HG02981 (cell line): ENCODE measurements around the gene FAM171A1.

ENCODE experiments used
- ATAC-seq: cut with Tn5 transposase; IDR thresholded peaks from one replicate; pipeline ENCODE4 v1.9.1; 2021; ENCODE audit warnings: mild to moderate bottlenecking, moderate library complexity; ENCODE audit not compliant: unreplicated experiment

The FAM171A1 gene

DNA sequence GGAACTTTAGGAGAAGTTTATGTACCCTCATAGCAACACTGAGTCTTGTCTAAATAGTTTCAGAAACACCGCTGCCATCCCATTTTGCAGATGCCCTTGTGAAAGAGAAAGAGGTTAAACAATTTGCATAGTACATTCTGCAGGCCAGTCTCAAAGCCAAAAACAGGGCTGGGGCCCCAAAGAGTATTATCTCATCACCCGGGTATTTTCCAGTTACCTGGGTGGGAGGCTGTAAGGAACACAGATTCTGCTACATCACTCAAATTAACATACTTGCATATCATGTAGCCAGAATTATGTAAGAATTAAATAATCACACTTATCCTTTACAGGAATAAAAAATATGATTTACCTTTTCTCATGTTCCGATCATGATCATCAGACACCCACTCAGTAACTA lies 3.1 kb upstream of the FAM171A1 start:
- ATAC-seq: no peak

DNA sequence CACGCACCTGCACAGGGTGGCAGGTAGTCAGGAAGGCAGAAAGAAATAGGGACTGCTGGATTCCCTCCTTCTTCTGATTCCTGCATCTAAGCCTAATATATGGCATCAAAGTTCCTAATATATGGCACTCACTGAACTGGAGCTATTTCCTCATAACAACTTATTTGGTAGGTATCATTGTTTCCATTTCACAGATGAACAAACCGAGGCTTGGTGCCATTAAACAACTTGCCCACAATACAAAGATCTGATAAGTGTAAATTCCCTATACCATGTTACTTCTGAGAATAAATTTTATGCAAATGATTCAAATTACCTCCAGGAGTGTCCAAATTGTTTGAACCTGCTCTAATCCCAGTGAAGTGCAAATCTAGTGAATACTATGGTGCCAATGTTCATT lies 2.1 kb upstream of the FAM171A1 start:
- ATAC-seq: no peak

DNA sequence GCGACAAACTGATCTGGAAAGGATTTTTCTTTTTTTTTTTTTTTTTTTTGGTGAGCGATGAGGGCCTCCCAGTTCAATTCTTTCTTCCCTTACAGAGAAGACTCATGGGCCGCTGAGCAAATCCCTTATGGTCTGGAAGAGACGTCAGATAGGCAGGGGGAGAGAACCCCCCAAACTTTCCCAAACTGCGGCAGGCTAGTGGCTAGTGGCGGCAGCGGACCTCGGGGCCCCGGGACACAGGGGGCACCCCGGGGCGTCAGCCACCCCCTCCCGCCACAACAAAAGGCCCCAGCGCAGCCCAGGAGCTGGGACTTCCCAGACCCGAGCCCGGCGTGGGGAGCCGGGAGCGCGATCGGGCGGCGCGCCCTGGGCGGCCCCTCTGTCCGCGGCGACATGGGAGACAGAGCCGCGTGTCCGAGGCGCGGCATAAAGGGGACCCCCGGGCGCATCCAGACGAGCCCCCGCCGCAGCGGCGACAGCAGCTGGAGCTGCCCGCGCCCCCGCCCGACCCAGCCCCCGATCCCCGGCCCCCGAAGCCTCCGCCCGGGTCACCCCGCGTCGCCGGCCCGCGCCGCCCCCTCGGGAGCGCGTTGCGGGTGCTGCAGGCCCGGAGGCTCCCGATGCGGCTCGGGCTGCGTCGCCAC lies 755 bp downstream of the FAM171A1 start:
- peak; percentile 24 for ATAC-seq

DNA sequence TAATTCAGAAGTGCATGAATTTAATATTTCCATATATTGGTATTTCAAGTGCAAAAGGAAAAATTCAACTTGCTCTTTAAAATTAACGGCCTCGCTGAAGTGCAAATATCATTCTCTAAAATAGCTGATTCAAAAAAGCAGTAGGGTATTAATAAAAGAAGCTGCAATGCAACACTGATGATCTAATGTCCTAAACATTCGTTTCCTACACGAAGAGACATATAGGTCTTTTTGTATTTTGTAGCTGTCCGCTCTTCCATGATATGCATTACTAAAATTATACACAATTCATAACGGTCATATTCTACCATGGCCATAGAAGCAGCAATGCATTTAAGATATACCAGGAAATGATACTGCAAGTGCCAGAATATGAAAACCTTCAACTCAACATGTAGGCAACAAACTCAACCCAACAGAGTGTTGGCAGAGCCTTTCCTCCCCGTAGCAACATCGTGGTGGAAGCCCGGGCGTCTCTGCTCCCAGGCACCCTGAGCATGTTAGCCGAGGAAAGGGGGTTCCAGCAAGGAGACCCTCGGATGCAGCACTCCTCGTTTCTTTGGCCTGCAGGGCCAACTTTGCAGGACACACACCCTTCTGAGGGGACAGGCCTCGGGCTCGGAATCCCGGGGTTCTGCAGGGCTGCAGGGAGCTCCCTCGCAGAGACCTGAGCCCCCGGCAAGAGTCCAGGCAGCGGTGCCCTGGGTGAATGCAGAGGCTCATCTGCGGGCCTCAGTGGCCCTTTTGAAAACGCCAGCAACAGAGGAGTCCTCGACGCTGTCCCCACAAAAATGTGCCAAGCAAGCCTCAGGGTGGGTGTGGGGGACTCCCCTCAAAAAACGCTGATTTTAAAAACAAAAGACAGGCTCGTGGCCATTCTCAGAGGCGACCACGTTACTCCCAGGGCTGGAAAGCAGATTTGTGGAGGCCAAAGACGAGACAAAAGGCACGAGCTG lies 1.6 kb downstream of the FAM171A1 start:
- ATAC-seq: no peak

DNA sequence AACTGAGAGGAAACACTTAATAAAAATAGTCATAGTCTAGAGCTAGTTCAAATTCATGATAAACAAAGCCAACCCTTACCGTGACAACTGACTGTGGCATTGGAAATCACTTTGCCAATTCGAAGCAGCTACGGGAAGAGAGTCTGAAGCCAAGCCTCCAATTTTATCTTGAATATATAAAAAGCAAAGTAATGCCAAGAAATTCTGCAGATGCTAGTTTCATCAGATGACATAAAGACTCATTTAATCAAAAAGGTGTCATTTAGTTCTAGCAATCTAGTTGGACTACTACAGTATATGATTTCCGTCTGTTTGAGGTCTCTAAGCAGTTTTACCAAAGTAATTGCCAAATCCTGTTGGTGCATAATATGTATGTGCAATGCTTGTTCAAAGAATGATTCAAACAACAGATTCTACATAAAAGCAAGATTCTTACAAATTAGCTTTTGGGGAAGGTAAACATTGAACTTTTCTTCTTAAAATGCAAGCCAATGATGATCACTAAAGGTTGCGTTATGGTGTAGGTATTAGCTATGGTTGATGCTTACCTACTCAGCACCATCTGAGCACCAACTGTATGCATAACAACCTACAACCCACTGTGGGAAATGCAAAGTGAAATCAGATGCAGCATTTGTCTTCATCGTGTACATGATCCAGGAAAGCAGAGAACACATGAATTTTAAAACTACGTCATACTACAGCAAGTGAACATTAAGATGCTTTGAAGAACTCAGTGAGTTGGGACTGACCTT lies 2.8 kb downstream of the FAM171A1 start:
- ATAC-seq: no peak

DNA sequence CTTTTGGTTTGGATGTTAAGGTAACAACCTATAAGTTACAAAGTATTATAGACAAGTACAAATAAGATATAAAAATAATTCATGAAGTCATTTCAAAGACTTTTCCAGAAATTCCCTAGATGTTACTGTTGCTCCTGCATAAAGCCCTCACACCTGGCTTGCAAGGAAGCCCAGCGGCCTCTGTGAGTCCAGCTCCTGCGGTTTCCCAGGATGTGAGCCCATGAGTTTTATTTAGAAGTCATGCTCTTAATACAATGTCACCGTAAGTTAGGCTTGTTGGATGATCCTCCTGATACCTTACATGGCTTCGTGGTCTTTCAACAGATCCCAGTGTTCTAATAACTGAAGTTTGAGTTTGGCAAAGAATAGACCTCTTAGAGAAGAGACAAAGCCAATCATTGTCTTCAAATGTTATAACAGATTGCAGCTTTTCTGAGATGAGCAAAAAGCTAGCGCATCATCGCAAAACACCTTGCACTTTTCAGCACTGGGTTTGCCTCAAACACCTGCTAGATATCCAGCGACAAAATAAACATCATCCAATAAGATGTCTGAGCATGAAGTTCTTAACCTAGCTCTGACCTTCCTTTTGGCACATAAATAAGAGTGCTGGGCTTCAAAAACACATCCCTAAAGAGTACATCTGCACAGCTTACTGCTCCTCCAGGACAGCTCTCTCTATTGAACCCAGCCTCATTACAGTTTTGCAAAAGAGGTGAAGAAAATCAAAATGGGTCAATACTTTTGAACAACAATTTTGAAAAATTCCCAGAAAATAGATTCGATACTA lies 3.6 kb downstream of the FAM171A1 start:
- no peak for ATAC-seq

DNA sequence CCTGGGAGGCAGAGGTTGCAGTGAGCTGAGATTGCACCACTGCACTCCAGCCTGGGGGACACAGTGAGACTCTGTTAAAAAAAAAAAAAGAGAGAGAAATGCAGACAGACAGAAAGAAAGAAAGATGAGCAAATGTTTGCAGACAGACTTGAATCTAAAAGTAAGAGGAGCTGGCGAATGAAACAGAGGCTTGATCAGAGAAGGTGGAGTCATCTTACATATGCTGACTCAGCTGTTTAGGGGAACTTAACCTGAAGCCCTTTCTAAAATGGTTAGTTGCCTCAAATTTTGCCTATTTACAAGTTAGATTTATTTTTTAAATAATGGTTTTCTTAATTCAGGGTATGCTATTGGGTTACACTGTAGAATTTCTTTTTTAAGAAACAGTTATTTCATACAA lies 5.4 kb downstream of the FAM171A1 start:
- ATAC-seq: no peak

DNA sequence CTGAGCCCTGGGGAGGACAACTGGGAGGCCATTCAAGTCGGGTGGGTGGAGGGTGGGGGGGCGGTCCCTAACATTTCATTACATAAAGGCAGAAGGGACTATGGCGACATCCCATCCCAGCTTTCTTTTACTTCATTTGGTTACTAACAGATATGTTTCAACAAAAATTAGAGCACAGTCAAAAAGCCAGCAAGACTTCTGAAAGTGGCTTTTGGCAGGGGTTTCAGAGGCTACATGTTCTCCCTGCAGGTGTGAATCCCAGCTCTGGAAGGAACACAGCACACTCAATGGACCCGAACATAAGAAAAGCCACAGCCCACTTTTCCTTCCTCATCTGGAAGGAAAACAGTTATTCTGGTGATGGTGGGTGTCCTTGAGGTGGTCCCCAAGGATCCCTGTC lies 7.1 kb downstream of the FAM171A1 start:
- no peak for ATAC-seq

DNA sequence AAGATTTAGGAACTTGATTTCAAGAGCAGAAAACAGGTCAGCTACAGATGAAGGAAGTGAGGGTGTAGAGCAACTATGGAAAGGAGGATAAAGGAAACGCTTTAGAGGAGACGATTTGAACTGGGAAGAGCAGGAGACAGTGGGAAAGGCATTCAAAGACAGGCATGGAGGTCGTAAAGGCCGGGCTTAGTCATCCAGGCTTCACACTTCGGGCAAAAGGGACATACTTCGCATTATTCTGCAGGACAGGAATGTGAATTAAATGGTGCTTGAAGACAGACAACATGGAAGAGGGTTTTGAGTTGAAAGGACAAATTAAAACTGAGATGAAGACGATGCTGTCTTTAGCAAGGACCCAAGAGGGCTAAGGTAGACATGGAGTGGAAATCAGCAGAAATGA lies 8.1 kb downstream of the FAM171A1 start:
- ATAC-seq: no peak

DNA sequence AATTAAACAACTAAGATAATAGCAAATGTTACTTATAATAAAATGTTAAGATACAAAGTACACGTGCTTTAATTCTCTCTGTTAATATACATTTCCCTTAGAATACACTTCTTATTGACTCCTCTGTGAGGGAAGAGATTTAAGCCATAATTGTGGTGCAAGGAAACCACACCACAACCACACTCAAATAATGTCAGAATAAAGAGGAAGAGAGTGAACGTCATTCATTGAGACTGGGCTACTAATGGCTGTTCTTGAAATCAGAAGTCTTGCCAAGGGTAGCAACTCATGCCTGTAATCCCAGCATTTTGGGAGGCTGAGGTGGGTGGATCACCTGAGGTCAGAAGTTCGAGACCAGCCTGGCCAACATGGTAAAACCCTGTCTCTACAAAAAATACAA lies 10.0 kb downstream of the FAM171A1 start:
- ATAC-seq: no peak

DNA sequence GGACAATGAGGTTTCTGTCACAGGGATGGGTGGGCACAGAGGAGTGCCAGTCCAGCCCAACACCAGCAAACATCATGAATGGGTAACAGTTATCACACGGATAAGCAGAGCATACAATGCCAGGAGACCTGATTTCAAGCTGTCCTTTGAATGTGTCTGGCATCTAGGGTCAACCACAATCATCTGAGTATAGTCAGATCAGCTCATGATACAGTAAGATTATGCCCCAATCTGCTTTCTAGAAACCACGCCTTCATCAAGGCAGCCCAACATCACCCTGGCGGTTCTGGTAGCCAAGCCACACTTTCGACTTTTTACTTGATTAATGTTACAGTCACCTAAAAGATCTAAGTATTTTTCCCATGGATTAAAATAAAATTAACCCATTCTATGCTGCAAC lies 10.5 kb downstream of the FAM171A1 start:
- ATAC-seq: no peak

DNA sequence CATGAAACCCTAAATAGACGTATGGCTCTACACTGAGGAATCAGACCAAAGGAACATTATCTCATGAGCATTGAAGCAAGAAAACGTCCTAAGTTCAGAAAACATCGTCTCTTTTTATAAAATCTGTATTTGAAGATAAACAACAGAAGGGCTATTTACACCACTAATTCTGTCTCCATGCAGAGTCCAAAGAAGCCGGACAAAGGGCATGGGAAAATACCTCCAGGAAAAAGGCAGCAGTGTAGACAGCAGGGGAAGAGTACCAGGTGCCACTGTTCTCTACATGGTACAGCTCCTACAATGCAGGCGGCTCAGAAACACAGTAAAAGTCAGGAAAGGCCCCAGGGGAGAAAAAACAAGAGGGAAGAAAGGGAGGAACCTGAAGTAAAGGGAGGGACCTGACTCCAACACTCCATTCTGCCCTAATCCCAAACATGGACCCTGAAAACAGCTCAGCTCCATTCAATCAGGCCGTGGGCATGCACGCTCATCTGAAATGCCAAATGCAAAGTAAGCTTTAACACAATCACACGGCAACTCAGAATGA lies 17.5 kb downstream of the FAM171A1 start:
- ATAC-seq: no peak

DNA sequence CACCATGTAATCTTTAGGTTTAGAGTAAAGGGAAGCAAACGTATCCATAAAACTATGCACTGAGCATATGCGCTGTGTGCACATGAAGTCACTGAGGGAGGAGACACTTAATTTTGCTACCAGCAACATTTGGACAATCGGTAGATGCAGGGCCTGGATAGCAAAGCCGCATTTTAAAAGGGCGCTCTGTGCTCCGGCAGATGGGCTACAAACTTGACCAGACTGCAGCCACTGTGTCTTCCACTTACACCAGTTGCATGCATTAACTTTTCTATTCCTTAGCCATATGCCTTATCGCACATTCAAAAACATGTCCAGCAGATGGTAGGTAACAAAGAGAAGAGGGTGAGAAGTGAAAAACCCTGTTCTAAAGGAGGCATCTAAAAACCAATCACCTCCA lies 18.3 kb downstream of the FAM171A1 start:
- ATAC-seq: no peak

DNA sequence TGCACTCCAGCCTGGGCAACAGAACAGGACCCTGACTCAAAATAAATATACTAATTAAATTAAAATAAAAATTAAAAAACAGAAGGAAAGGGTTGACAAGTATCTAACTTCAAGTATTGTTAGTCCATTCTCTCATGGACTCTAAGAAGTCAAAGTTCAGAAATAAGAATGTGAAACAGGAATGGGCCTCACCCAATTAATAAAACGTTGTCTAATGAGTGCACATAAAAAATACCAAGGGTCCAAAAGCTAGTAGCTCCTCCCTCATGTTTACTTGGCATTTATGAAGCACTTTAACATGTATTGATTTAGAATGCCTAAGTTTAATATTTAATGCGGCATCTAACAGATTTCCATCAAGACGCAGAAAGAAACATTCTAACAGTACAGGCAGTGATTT lies 18.9 kb downstream of the FAM171A1 start:
- no peak for ATAC-seq

DNA sequence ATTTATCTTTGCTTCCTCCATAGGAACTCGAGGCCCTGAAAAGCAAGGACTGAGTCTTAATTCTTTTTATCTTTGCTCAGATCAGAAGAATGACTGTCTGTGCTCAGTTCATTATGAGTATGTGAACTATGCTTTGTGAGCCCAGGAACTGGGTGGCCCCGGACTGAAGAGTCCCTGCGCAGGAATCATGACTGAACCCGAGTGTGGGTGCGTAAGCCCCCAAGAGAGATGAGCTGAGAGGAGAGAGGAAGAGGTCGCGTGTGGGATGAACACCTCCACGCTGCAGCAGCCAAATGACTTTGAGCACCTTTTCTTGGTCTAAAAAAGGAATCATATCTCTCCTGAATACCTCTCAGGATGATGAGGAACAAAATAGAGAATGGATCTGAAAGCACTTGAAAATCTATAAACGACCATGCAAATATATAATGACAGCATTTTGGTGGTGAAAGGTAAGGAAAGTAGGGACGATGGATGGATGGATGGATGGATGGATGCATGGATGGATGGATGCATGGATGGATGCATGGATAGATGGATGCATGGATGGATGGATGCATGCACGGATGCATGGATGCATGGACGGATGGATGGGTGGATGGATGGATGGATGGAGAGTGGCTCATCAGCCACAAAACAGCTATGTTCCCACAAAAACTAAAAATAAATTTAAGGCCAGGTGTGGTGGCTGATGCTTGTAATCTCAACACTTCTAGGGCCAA lies 19.8 kb downstream of the FAM171A1 start:
- ATAC-seq: no peak

DNA sequence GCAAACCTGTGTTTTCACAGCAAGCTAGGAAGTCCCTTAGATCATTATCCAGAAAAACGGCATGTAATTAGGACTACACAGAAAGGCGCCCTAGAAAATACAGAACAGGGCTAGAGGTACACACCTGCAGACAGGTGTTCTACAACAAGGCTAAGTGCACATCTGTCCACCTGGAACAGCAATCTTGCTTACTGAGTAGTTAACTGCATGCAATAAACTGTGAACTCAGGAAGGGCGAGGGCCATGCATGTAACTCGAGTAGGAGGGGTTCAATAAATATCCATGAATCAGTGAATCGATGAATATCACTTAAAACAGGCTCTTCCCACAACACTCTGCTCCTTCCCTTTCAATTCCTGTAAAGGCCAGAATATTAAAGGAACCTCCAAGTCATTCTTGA lies 22.0 kb downstream of the FAM171A1 start:
- no peak for ATAC-seq

DNA sequence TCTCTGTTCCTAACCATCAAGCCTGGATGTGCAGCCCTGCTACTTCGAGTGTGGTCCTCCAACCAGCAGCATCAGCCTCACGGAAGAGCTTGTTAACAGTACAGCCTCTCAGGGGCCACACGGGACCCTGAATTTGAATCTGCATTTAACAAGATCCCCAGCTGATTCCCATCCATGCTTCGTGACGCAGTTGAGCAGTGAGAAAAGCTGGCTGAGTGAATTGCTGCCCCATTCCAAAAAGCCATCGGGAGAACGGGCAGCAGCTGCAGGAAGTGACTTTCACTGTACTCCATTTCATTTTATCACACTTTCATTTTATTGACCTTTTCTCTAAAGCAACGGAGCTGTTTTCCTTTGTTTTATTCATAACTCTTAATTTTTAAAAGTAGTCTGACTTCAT lies 22.5 kb downstream of the FAM171A1 start:
- ATAC-seq: no peak

DNA sequence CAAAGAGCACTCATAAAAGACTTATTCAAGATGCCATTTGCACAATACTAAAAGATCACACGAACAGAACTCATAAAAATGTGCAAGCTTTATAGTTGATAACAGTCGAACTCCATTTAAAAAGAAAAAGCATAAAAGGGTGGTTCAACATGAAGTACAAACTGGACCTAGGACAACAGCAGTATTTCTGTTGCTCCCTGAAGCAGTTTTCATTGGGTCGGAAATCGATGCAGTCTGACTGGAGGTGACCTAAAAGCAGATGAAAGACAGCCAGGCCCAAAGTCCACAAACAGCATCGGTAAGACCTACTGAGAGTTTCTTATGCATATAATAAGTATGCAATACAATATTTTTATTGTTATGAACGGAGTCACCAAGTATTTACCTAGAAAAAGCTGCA lies 23.9 kb downstream of the FAM171A1 start:
- no peak for ATAC-seq

DNA sequence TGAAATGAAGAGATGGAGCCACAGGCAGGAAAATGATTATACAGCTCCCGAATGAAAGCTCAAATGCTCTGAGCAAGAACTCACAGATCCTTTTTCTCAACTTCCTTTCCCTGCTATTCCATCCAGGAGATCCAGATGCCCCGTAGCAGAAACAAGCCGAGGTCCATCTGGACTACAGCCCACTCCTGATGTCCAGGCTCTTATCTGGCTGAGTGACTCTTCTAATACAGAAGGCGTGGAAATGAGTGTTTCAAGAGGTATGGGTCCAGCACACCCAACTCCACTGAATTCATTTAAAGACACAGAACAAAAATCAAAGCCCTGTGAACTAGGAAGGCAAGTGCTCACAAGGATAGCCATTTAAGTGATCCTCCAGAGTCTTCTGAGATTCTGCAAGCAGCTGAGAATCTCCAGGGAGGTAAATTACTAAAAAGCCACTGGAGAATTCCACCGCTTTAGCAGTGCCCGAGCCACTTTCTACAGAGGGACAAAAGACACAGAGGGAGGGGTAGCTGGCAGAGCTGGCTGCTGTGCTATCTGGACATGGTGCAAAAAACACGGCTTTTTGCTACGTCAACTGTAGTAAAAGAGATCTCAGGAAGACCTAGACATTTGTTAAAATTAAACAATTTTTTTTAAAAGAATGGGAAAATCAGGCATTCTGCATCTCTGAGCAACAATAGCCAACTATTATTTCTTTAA lies 24.5 kb downstream of the FAM171A1 start:
- ATAC-seq: no peak
